ENCODE results near the gene RSPH3. TPM values are rescaled to one million over a fixed set of nuclear protein-coding genes. Genes with fewer than 3 reads are reported as not detected.
"Not testable (repeated sequence)": the region's sequence is repeated elsewhere in the genome, so short reads cannot be mapped to it uniquely, and the experiment has no call there.

Gene RSPH3
- total RNA-seq, 4 donors from 2014 or later: 1.9 to 4.4 (median 2.3) TPM

DNA sequence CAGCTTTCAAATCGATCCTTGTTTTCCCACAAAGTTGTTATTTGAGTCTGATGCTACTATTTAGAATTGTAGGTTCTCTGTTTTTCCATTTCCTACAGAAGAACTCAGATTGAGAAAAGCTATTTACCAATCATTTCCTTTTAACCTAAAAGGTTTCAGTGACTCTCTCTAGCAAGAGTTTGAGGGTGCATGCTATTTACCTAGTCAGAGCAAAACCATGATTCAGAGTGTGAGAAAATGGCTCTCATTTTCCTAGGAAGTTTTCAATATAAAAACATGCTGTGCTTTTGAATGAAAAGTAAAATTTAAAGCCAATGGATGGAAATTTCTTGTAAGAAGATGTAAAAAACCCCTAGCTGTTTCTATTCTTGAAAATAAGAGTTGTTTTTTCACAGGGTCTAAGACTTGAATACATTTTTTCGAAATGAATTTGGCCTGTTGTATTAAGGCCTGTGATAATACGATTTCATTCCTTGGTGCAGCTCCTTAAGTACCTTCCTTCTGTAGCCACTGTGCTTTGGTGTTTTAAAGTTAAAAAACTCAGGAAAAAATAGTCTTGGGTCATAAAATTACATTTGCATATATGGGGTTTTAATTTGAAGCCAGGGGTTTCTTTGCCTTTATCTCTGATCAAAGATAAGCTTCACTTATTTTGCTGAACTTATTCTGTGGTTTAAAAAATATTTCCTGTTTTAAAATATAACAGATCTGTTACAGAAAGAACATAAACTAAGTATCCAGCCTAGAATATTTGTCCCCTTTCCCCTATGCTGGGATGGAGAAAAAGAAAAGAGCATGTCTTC, 18.0 kb upstream of the RSPH3 start:
- in situ Hi-C loops (cut with MboI; ENCODE audit: low sequenced_read_pairs in 4 of 4) (no loop called here), intact Hi-C loops (cut with DNase I; ENCODE audit: low total_unique reads) (no loop called here)
- H3K27ac ChIP-seq: no peak overlapping the region
- H3K9me3 ChIP-seq: no peaks in the 10 kb centered on the region
- no peak for TF ChIP-seq POLR2A (IDR thresholded peaks at IDR 0.05)
- TF ChIP-seq, protein P1, sequence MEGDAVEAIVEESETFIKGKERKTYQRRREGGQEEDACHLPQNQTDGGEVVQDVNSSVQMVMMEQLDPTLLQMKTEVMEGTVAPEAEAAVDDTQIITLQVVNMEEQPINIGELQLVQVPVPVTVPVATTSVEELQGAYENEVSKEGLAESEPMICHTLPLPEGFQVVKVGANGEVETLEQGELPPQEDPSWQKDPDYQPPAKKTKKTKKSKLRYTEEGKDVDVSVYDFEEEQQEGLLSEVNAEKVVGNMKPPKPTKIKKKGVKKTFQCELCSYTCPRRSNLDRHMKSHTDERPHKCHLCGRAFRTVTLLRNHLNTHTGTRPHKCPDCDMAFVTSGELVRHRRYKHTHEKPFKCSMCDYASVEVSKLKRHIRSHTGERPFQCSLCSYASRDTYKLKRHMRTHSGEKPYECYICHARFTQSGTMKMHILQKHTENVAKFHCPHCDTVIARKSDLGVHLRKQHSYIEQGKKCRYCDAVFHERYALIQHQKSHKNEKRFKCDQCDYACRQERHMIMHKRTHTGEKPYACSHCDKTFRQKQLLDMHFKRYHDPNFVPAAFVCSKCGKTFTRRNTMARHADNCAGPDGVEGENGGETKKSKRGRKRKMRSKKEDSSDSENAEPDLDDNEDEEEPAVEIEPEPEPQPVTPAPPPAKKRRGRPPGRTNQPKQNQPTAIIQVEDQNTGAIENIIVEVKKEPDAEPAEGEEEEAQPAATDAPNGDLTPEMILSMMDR (IDR thresholded peaks at IDR 0.05 in 4 of 5, conservative IDR thresholded peaks at IDR 0.05 in 1 of 5): no peak
- DNase-seq (no peak), ATAC-seq (no peak)
- no peaks in the 10 kb centered on the region for H3K4me1 ChIP-seq
- H3K27me3 ChIP-seq: no peaks in the 10 kb centered on the region
- no peaks in the 10 kb centered on the region for H3K36me3 ChIP-seq
- no peak overlapping the region for H3K4me3 ChIP-seq

DNA sequence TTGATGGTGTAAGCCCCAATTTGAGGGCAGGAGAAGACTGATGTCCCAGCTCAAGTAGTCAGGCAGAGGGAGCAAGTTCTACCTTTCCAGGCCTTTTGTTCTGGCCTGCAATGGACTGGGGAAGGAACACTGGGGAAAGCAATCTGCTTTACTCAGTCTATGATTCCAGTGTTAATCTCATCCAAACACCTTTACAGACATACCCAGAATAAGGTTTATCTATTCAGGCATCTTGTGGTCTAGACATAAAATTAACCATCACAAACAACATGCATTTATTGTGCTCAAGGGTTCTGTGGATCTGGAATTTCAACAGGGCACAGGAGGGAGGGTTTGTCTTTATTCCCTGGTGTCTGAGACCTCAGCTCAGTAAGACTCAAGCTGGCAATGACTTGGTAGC, 14.4 kb upstream of the RSPH3 start:
- H3K9me3 ChIP-seq: no peaks in the 10 kb centered on the region
- H3K4me3 ChIP-seq: no peak overlapping the region
- DNase-seq (no peak), ATAC-seq (no peak)
- H3K4me1 ChIP-seq: no peaks in the 10 kb centered on the region
- TF ChIP-seq, protein P1 (IDR thresholded peaks at IDR 0.05 in 4 of 5, conservative IDR thresholded peaks at IDR 0.05 in 1 of 5): no peak
- TF ChIP-seq POLR2A (IDR thresholded peaks at IDR 0.05): no peak
- intact Hi-C loops (cut with DNase I; ENCODE audit: low total_unique reads): no loop called here
- H3K27ac ChIP-seq: no peak overlapping the region
- in situ Hi-C loops (cut with MboI; ENCODE audit: low sequenced_read_pairs in 4 of 4): no loop called here
- H3K27me3 ChIP-seq: no peaks in the 10 kb centered on the region
- no peaks in the 10 kb centered on the region for H3K36me3 ChIP-seq

DNA sequence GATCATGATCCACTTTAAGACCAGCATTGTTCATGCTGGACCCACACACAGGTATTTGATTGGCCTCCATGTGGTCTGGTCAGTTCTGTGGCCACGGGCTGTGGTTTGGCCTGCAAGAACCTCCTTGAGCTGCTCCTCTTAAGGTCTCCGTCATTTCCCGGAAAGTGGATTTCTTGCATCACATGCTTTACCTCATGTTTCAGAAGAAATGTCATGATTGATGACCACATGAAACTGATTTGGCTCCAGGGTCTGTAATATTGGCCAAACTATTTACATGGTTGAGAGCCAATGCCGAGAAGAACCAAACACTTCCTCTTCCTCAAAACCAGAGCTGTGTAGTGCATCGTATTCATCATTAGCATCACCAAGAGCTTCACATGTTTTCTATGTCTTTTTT, 13.2 kb upstream of the RSPH3 start:
- intact Hi-C loops (cut with DNase I; ENCODE audit: low total_unique reads) (no loop called here), in situ Hi-C loops (cut with MboI; ENCODE audit: low sequenced_read_pairs in 4 of 4) (no loop called here)
- Histone ChIP-seq H3K36me3 (no peaks in the 10 kb centered on the region), H3K4me3 (no peak overlapping the region), H3K9me3 (no peaks in the 10 kb centered on the region), H3K27me3 (no peaks in the 10 kb centered on the region), H3K27ac (no peak overlapping the region), H3K4me1 (no peaks in the 10 kb centered on the region)
- TF ChIP-seq, protein P1 (IDR thresholded peaks at IDR 0.05 in 4 of 5, conservative IDR thresholded peaks at IDR 0.05 in 1 of 5): no peak
- TF ChIP-seq POLR2A (IDR thresholded peaks at IDR 0.05): no peak
- ATAC-seq: no peak
- no peak for DNase-seq

DNA sequence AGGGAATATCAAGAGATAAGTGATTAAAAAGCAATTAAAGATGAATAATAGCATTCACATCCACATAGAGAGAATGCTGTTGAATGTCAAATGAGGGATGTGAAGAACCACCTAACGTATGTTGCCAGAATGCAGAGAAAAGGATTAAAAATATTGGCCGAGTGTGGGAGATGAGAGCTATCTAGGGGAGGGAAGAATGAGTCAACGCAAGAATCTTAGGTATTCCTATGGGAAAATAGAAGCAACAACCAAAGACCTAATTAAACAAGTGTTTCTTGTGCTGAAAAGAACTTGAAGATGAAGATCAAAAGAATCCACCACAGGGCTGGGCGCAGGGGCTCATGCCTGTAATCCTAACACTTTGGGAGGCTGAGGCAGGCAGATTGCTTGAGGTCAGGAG, 12.2 kb upstream of the RSPH3 start:
- ATAC-seq (no peak), DNase-seq (no peak)
- TF ChIP-seq, protein P1 (IDR thresholded peaks at IDR 0.05 in 4 of 5, conservative IDR thresholded peaks at IDR 0.05 in 1 of 5): no peak
- TF ChIP-seq POLR2A (IDR thresholded peaks at IDR 0.05): no peak
- Histone ChIP-seq H3K4me1 (no peaks in the 10 kb centered on the region), H3K27me3 (no peaks in the 10 kb centered on the region), H3K9me3 (no peaks in the 10 kb centered on the region), H3K4me3 (no peak overlapping the region), H3K36me3 (no peaks in the 10 kb centered on the region), H3K27ac (no peak overlapping the region)
- intact Hi-C loops (cut with DNase I; ENCODE audit: low total_unique reads) (no loop called here), in situ Hi-C loops (cut with MboI; ENCODE audit: low sequenced_read_pairs in 4 of 4) (no loop called here)

DNA sequence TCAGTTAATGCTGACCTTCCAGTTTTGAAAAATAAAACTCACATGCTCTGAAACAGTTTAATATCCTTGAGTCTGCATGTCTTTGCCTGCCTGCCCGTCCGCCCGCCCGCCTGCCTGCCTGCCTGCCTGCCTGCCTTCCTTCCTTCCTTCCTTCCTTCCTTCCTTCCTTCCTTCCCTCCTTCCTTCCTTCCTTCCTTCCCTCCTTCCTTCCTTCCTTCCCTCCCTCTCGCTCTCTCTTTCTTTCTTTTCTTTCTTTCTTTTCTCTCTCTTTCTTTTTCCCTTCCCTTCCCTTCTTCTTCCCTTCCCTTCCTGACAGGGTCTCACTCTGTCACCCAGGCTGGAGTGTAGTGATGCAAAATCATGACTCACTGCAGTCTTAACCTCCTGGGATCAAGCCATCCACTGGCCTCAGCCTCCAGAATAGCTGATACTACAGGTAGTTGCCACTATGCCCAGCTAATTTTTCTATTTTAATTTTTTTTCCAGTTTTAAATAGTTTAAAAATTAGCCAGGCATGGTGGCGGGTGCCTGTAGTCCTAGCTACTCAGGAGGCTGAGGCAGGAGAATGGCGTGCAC, 10.1 kb upstream of the RSPH3 start:
- H3K27me3 ChIP-seq; H3K27ac ChIP-seq; H3K4me1 ChIP-seq; DNase-seq; intact Hi-C loops (cut with DNase I; ENCODE audit: low total_unique reads); H3K9me3 ChIP-seq; H3K36me3 ChIP-seq; H3K4me3 ChIP-seq; in situ Hi-C loops (cut with MboI; ENCODE audit: low sequenced_read_pairs in 4 of 4); ATAC-seq: not testable (repeated sequence)

All from gastrocnemius medialis (tissue), 4 donors.